Stimulated activated CD4-positive, alpha-beta T cell treated with anti-CD3 and anti-CD28 coated beads, Interleukin-12 subunit alpha, Interleukin-12 subunit beta, amount 100 ng/mL, for 48 hours (primary cell): ENCODE measurements around the gene FARP1.
"Not testable (repeated sequence)": the region's sequence is repeated elsewhere in the genome, so short reads cannot be mapped to it uniquely, and the experiment has no call there.

ENCODE experiments used
- DNase-seq, 3 donors: peaks; one replicate each; pipeline ENCODE4 v3.0.0-alpha.2; 2020; ENCODE audit warnings: low read depth in 2 of 3, low spot score in 1 of 3

Gene FARP1

DNA sequence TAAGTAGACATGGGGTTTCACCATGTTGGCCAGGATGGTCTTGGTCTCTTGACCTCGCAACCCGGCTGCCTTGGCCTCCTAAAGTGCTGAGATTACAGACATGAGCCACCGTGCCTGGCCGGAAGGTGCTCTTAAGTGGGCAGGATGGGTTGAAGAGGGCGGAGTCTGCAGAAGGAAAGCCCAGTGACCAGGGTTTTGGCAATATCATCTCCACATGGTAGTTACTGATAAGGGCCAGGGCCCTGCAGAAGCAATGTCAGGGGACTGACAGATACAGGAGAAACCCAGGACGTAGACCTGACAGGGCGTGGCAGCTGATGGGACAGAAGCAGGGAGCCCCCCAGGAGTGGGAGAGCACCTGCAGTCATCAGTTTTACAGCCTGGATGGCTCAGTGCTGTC is 79.9 kb downstream of the FARP1 start:
- no peak for DNase-seq

- no peak for DNase-seq
These were observed 80.8 kb downstream of the FARP1 start for GRCh38 chr13:98223741-98224140.

GRCh38 chr13:98224557-98224956 is 81.7 kb downstream of the FARP1 start:
- DNase-seq, result no peak

DNA sequence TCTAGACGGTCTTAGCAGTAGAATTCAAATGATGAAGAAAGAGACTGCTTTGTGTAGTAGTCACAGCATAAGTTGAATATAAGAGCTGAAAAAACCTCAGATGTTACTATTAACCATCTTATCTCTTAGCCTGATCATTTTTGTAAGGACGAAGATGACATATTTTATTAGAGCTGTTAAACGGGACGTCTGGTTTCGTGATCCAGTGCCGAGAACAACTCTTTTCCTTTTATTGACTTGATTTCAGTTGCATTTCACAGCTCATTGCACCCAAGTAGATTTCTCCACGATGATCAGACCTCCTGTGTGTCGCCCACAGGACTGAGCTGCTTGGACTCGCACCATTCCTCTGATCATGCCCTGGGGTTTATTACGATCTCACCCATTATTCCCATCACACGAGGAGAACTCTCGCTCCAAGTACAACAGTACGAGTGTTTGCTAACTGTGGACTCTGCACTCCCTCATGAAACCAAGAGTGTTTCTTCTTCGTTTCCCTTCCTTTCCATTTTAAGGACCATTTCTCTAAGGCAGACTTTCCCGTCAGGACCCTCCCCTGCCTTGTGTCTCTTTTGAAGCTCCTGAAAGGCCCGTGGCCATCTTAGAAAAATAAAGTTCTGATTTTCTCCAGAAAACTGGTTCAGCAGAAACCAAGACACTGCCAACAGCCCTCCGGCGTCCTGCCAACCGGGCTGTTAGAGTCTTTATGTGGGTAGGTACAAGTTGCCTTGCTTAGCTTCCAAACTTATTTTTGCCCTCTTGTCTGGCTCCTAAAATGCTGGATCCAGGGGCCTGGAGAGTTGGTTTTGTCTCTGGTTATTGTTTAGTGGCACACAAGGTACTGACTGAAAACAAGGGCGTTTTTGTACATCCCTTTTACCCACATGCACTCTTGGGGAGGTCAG is 82.4 kb downstream of the FARP1 start:
- DNase-seq, result no peak

GRCh38 chr13:98226496-98226895 is 83.6 kb downstream of the FARP1 start:
- no peak for DNase-seq

DNA sequence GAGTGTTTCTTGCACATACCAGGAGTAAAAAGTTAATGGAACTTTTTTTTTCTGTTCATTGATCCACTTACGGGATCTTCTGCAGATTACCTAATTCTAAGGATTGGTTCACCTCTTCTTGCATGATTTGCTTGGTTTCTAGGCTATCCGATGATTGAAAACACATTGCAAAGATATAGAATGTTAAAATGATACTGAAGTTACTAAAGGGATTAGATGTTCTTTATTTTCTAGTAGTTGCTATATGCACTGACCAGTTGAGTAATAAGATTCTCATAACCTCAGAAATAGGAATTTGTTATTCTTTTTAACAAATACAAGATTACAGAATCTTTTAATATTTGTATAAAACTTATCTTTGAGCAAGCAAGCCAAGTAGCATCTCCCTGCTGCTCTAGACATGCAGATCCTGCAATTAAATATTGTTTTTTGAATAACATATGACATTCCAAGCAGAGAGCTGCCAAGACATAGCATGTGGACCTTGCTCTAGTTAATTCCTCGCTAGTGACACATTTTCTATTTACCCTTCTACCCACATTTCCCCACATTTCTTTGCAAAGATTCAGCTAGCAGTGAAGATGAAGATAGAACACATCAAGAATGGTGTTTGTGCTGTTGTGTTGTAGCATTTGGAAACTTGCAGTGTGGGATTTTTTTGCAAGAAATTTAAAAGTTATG is 85.9 kb downstream of the FARP1 start:
- DNase-seq, result no peak

DNA sequence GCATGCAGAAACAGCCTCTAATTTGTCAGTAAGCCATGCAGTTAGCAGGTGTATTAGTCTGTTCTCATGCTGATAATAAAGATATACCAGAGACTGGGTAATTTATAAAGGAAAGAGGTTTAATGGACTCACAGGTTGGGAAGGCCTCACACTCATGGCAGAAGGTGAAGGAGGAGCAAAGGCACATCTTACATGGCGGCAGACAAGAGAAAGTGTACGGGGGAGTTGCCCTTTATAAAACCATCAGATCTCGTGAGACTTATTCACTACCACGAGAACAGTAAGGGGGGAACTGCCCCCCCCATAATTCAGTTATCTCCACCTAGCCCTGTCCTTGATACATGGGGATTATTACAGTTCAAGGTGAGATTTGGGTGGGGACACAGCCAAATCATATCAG is 87.9 kb downstream of the FARP1 start:
- not testable (repeated sequence) for DNase-seq

DNA sequence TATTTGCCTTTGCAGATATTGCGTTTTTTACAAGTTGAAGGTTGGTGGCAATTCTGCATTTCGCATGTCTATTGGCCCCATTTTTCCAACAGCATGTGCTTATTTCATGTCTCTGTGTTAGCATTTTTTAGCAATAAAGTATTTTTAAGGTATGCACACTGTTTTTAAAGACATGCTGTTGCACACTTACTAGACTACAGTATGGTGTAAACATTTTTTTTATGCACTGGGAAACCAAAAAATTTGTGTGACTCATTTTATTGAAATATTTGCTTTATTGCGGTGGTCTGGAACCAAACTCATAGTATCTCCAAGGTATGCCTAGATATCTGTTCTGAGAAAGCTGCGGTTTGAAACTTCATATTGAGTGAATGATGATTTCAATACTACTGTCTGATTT is 89.6 kb downstream of the FARP1 start:
- no peak for DNase-seq

GRCh38 chr13:98233127-98233526 is 90.2 kb downstream of the FARP1 start:
- no peak for DNase-seq

DNA sequence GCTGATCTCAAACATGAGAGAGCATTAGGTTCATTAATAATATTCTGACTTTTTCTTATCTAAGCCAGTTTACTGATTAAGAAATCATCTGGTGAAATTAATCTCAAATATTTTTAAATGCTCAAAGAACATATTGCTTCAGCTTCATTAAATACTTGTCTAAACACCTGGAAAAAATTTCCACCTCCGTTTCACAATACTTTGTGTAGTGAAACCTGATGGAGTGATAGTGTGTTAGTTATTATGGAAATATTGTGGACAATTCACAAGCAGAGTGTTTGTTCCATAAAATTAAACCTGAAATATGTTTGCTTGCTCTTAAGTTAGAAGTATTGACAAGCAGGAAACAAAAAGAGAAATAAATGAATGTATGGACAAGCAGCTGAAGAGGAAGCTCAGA is 91.5 kb downstream of the FARP1 start:
- DNase-seq, result no peak

DNA sequence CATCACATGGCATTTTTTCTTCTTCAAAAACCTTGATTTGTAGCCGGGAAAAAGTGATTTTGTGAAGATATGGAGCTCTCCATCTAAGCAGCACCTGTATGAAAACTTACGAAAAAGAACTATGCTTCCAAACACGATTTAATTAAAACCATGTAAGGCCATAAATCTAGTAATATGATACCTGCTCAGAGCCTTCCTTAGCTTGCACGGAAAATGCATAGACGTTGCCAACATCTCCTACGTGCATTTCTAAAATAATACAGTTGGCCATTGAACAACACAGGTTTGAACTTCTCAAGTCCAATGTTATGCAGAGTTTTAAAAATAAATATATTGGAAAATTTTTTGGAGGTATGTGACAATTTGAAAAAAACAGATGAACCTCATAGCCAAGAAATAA is 93.3 kb downstream of the FARP1 start:
- DNase-seq, result no peak

GRCh38 chr13:98237331-98237730 is 94.4 kb downstream of the FARP1 start:
- no peak for DNase-seq

- no peak for DNase-seq
These were observed 96.5 kb downstream of the FARP1 start for GRCh38 chr13:98239162-98240076.

DNA sequence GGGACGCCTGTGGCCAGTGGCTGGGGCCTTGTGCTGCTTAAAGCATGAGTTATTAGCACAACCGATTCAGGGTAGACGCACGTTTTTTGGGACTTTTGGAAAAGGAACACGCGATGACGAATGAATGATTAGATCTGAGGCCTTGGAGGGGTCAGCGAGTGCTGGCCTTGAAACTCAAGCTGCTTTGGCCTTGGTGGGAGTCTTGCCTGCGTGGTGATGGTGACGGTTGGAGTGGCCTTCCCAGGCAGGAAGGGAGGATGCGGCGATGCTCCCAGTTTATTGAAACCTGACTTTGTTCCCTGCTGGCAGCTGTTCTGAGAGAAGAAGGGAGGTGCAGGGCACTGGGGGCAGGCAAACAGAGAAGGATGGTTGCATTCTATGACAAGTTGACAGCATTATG is 97.2 kb downstream of the FARP1 start:
- DNase-seq, result no peak

DNA sequence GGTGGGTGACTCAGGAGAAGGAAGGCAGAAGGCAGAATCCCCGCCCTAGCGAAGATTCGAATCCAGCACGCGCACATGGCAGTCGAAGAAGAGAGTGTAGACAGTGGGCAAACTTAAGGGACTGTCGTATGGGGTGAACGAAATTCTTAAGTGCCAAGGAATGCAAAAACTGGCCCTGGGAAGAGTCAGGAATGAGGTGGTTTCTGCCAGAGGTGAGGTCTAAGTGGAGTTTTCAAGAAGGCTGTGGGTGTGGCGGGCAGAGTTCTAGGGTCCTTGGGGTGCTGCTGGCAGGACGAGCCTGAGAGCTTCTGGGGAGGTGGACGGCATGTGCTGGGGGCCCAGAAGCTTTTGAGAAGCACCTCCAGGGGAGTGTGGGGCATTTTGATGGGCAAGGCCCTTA is 98.1 kb downstream of the FARP1 start:
- DNase-seq, result no peak

DNA sequence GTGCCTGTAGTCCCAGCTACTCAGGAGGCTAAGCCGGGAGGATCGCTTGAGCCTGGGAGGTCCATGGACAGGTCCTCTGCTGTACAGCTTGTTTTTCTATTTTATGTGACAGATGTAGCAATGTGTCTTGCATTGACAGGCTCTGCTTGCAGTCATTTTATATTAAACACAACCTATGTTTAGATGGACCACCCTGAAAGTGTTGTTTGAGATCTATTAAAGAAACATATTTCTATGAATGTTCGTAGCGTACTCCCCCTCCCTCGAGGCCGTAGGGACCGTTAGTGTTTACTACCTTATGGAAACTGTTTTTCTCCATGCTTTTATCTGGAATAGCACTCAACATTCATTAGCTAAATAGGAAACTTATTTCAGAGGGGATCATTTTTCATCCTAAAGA is 99.1 kb downstream of the FARP1 start:
- DNase-seq, result no peak

DNA sequence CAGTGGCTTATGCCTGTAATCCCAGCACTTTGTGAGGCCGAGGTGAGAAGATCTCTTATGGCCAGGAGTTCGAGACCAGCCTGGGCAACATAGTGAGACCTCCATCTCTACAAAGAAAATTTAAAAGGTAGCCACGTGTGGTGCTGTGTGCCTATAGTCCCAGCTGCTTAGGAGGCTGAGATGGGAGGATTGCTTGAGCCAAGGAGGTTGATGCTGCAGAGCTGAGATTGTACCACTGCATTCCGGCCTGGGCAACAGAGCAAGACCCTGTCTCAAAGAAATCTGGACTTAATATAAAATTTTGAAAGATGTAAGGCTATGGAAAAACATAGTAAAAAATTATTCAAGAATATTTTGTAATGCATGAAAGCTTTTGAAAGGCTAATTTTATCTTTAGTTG is 99.5 kb downstream of the FARP1 start:
- no peak for DNase-seq

- DNase-seq, result no peak
These were observed 101.0 kb downstream of the FARP1 start for GRCh38 chr13:98243929-98244272.

DNA sequence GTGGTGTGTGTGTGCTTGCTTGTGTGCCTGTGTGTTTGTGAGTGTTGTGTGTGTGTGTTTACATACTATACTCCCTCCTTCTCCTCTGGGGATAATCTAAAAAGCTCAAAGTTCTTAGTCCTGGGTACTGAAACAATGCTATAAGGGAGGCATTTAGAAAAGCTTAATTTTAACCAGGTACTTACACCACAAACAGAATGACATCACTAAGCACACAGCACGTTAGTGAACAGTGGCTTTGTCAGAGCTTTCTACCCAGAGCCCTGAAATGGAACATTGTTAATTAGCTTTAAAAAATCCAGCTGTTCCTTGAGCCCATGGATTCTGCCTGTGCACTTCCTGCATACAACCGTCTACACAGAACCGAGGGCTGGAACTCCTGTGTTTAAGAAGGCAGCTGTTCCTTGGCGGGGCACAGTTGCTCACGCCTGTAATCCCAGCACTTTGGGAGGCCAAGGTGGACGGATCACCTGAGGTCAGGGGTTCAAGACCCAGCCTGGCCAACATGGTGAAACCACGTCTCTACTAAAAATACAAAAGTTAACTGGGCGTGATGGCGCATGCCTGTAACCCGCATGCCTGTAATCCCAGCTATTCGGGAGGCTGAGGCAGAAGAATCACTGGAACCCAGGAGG is 103.8 kb downstream of the FARP1 start:
- DNase-seq, result no peak

- no peak for DNase-seq
These were observed 108.8 kb downstream of the FARP1 start for GRCh38 chr13:98251708-98252107.

DNA sequence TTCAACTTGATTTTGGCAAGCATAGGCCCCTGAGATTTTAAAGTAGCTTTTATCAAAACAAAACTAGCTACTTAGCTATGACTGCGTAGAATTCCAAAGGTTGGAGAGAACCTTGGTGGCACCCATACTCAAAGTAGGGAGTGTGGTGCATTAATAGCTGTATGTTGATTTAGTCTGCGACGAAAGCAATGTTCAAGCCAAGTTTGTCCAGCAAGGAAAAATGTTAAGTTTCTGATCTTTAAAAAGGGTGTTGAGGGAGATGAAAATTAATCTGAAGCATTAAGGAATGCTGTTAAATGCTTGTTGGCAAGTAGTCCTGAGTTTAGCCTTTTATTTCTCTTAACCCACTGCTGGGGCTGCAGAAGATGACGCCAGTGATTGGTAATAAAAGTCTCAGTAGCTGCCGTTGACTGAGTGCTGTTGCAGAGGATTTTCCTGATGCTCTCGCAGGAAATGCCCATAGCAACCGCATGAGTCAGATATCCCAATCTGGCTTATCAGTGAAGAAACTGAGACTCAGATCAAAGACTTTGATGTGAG is 110.1 kb downstream of the FARP1 start:
- no peak for DNase-seq
